NOMO-1 treated with DMSO at 0.1 percent for 48 hours (cell line): Measurements from ENCODE around the gene SCG2.
A peak's percentile ranks its signal among the peaks of the same experiment; 100 is the strongest.

Source experiments
- DNase-seq: peaks from one replicate; lab custom pipeline; 2025; ENCODE audit not compliant: unreplicated experiment; lab: John Stamatoyannopoulos, UW

The SCG2 gene

GRCh38 chr2:223601932-223602666, at the start of gene SCG2:
Gene SCG2, minus strand, starts transcription at chr2:223602361. Its CDS starts 3,079 bp downstream, at chr2:223599282.
- peak; percentile 79 for DNase-seq

DNA sequence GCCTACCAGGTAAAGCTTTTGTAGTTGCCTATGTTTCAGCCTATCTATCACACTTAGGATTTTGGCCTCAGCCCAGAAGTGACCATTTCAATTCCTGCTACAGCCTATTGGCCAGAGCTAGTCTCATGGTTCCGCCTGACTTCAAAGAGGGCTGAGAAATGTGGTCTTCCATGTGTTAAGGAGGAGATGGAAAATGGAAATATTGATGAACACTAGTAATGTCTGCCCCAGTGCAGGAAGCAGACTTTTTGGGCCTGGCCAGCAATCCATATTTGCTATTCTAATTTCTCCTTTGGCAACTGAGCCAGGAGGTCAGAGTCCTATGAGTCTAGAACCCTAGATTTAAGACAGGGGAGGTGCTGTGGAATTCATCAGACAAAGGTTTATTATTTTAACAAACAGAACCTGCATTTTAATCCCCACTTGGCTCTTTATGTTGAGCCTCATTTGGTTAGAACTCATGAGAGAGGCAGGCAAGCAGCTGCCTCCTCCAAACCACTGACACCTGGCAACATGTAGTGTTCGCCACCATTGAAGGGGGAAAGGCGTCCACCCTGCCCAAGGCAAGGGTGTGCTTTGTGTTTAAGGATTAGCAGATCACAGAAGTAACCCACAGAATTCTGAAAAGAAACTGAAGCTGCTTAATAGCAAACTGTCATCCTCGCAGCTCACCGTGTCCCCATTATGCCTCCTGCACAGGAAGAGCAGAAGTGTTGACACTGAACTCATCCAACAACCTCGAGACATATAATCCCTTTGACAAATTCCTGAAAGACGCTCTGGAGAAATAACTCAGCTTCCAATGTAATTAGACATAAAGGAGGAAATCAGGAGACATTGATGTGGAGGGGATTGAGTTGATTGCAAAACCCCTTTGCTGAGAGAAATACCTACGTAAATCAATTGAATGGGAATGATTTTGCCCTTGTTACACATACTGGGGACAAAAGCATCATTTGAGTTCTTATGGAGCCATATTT, 47.7 kb upstream of the SCG2 start:
- DNase-seq = no peak

DNA sequence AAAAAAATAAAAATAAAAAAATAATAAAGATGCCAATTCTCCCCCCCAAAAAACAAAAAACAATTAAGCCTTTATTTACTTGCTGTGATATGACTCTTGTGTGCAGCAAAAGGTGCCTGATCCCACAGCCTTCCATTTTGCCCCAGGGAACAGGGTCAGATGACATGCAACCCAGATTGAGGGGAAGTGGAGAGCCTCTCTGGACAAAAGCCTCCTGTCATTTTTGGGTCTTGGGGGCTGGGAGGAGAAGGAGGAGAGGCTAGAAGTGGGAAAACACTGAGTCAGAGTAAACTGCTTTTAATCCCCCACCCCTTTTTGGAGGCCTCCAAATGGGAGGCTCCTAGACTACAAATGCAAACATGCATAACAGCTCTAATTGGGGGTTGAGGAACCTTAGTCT, 46.6 kb upstream of the SCG2 start:
- DNase-seq = no peak

DNA sequence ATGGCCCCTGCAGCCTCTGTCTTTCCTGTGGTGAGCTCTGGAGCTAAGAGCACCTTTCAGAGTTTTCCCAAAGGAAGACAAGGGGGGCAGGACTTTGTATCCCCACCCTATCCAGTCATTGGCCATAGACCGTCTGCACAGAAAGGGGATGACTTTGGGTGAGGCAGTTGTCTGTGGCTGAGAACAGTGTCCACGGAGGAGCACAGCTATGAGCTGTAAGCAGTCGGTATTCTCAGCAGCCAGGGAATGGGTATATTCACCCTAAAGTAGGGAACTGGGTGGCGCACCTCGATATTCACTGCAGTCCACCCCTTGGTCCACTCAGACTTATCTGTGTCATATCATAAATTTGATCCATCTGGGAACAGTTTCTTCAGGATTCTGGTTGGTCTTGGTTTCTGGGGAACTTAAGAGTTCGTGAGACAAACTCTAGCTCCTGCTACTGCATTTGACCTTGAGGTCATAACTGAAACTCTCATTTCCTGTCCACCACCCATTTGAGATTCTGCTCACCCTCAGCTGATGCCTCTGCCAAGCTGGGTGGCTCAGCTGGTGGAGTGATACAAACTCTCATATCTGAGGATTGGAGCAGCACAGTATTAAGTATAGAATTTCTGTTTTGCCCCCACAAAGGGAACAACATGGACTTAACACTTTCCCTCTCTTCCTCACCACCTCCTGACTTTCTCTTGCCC, 45.2 kb upstream of the SCG2 start:
- DNase-seq = no peak

DNA sequence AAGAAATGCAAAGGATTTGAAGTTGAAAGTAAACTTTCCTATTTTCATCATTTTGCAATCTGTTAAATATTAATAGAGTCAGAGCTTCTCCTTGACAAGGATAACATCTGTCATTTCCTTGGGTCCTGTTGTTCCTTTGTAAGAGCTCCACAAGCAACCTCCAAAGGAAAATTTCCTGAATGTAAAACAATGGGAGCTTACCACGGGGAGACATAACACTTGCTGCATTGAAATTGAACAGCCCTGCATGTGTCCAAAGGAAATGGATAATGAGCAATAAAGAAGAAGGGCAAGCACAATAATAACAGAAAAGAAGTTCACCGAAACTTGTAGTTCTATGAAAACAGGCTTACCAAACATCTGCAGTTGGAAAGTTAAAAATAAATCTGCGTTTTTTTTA, 42.0 kb upstream of the SCG2 start:
- no peak for DNase-seq

GRCh38 chr2:223643309-223643708, 41.1 kb upstream of the SCG2 start:
- DNase-seq = no peak

GRCh38 chr2:223642506-223642905, 40.3 kb upstream of the SCG2 start:
- DNase-seq = peak; percentile 89

DNA sequence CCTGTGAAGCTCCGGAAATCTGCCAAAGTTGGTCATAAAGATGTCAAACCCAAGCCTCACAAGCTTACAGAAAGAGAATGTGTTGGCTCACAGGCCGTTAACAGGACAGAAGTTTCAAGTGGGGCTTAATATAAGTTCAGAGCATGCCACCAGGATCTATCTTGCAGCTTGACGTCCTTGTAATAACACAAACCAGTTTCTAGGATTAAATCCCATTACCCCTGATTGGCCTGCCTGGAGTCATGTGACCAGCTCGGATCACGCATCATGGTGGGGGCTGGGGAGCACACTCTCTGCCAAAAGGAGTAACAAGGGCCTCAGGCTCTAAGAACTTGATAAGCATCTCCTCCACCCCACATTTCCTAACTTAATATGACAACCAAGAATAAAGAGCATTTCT, 38.9 kb upstream of the SCG2 start:
- no peak for DNase-seq

GRCh38 chr2:223635080-223635479, 32.9 kb upstream of the SCG2 start:
- DNase-seq = no peak

DNA sequence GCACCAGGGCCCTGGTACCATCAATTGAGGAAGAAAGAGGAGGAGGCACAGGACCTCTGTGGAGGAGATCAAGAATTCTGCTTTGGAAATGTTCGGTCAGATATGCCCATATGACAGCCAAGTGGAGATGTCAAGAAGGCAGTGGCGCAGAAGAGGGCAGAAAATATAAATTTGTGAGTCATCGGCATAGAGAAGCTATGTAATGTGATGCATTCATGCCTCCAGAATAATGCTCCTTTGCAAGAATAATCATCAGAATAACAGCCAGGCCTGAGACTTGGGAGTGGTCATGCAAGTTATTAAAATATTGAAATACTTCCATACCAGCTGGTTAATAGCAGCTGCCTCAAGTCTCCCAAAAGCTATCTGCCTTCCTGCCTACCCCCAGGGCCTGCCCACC, 32.1 kb upstream of the SCG2 start:
- no peak for DNase-seq

DNA sequence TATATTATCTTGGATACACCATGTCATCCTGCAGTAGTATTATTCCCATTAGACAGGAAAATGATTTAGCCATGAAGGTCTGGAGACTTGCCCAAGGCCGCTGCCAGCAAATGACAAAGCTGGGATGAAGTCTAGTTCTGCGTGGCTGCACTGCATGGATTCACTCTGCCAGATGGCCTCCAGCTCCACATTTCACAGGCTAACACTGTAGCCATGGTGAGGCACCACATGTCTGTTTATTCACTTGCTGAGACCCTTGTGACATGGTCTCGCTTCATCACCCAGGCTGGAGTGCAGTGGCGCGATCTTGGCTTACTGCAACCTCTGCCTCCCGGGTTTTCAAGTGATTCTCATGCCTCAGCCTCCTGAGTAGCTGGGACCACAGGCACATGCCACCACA, 31.5 kb upstream of the SCG2 start:
- no peak for DNase-seq

DNA sequence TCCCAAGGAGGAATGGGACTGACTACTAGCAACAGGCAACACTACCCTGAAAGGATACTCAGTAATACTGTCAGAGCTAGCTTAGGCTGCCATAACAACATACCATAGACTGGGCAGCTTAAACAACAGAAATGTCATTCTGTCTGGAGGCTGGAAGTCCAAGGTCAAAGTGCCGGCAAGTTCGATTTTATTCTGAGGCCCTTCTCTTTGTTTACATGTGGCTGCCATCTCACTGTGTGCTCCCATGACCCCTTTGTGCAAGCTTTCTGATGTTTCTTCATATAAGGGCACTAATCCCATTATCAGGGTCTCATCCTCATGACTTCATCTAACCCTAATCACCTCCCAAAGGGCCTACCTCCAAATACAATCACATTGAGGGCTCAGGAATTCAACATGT, 30.7 kb upstream of the SCG2 start:
- DNase-seq = no peak

- no peak for DNase-seq
These were observed 24.6 kb upstream of the SCG2 start for GRCh38 chr2:223626716-223627115.

DNA sequence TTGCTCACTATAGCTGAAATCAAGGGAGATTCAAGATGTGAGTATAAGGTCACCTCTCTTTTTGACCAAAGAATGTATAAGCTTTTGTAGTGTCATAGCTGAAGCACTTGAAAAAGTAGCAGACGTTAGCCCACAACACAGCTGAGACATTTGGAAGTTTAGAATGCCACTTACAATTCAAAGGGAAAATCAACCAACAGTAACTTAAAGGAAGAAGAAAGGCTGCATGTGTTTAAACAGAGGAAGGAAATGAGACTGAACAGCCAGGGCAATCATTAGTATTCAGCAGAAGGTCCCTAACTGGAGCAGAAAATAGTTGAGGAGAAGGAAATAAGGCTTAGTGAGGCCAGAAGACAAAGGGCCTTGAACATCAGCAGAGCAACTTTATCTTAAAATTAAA, 23.5 kb upstream of the SCG2 start:
- no peak for DNase-seq

GRCh38 chr2:223621901-223622300, 19.7 kb upstream of the SCG2 start:
- no peak for DNase-seq

DNA sequence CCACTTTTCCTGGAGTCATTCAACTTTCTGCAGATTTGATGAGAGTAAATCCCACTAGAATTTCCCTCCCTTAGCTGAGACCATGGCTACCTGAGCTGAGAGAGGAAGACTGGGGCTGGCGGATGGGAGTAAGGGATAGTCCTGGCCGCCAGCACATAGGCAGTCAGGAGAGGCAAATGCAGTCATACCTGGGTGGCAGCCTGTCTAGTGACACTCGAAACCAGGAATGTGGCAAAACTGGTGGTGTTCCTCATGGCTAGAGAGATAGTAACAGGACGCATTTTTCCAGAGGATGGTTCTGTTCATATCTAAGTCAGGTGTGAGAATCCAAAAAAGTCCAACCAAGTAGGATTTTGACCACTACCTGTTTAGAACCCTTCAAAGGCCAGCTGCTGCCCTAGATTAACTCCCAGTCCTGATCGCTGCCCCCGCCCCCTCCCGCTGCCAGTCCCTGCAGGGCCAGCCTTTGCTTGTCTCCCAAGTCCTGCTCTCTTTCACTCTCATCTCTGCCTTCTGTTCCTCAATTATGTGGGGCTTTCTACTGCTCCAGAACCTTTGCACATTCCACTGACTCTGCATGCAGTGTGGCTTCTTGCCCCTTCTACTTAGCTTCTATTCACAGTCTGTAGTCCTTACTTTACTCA, 17.4 kb upstream of the SCG2 start:
- no peak for DNase-seq

- DNase-seq = no peak
These were observed 16.2 kb upstream of the SCG2 start for GRCh38 chr2:223618172-223619035.

DNA sequence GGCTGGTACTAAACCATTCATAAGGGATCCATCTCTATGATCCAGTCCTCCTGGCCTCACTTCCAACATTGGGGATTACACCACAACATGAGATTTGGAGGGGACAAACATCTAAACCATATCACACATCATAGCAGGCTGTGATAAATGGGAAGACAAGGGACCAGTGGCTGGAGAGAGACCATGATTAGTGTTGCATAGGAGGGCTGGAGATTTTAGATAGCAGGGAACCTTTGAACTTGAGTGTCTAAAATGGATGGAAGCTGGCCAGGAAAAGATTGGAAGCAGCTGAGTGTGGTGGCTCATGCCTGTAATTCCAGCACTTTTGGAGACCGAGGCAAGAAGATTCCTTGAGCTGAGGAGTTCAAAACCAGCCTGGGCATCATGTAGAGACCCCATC, 12.4 kb upstream of the SCG2 start:
- no peak for DNase-seq

DNA sequence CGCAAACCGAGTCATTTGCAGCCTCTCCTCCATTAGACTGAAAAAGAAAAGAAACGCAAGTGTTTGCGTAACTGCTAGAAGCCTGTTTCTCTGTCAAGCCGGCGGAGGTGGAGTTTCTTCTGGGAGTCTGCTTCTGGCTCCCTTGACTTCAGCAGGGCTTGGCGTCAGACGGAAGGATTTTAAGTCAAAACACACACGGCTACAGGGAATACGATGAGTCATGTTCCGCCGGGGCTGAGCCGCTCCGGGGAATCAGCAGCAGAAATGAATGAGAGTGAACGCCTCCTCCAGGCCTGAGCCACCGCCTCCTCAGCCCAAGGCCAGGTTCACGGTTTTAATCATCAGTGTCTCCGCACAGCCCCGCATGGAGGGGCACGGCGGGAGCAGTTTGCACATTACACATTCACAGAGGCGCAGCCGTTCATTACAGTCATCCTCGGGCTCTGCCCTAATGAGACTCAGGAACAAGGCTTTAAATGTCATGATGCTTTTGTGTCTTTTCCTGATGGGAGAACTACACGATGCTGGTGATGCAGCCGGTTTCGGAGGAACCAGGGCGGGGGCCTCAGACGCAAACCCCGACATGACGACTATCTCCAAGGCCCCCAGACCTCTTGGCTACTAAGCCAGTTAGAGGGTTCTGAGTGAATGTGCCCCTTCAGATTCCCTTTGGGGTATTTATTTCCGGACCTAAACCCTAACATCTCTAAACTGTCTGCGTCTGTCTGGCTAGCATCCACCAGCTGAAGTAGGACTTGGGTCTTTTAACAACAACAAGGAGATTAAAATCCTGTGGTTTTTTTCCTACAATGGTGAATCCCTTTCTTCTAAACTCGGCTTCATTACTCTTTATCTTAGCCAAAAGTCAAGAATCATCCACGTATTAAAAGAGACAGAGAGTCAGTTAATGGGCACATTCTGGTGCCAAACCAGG, 11.1 kb upstream of the SCG2 start:
- peak; percentile 47 for DNase-seq
